Globus pallidus (tissue), 1 donor: Measurements from ENCODE around the gene PREX1.
"Not testable (repeated sequence)": the region's sequence is repeated elsewhere in the genome, so short reads cannot be mapped to it uniquely, and the experiment has no call there.

Experiments used
- DNase-seq: peaks from one replicate; pipeline ENCODE4 v3.0.0-alpha.2; 2015; ENCODE audit warnings: low spot score

Gene PREX1

GRCh38 chr20:48827855-48828733, at the start of gene PREX1:
PREX1 (minus strand) TSS chr20:48827999; CDS start chr20:48827860, 139 bp downstream.
- peak; percentile 86 for DNase-seq

GRCh38 chr20:48877304-48877703, 49.5 kb upstream of the PREX1 start:
- DNase-seq = peak; percentile 79

- DNase-seq = no peak
Observed at GRCh38 chr20:48875914-48876240, 48.1 kb upstream of the PREX1 start.

- DNase-seq = no peak
Observed at GRCh38 chr20:48875233-48875913, 47.6 kb upstream of the PREX1 start.

- not testable (repeated sequence) for DNase-seq
Observed at GRCh38 chr20:48869442-48869841, 41.6 kb upstream of the PREX1 start.

GRCh38 chr20:48866936-48867335, 39.1 kb upstream of the PREX1 start:
- DNase-seq = no peak

- no peak for DNase-seq
Observed at GRCh38 chr20:48864738-48865318, 37.0 kb upstream of the PREX1 start.

- no peak for DNase-seq
Observed at GRCh38 chr20:48864254-48864653, 36.5 kb upstream of the PREX1 start.

GRCh38 chr20:48862279-48862678, 34.5 kb upstream of the PREX1 start:
- no peak for DNase-seq

- no peak for DNase-seq
Observed at GRCh38 chr20:48861444-48861843, 33.6 kb upstream of the PREX1 start.

GRCh38 chr20:48858075-48858790, 30.4 kb upstream of the PREX1 start:
- DNase-seq = peak; percentile 19

GRCh38 chr20:48856130-48856529, 28.3 kb upstream of the PREX1 start:
- no peak for DNase-seq

- no peak for DNase-seq
Observed at GRCh38 chr20:48855046-48855445, 27.2 kb upstream of the PREX1 start.

- DNase-seq = no peak
Observed at GRCh38 chr20:48852609-48853008, 24.8 kb upstream of the PREX1 start.

GRCh38 chr20:48851579-48851978, 23.8 kb upstream of the PREX1 start:
- no peak for DNase-seq

- DNase-seq = no peak
Observed at GRCh38 chr20:48850977-48851299, 23.1 kb upstream of the PREX1 start.

- DNase-seq = no peak
Observed at GRCh38 chr20:48850257-48850976, 22.6 kb upstream of the PREX1 start.

- DNase-seq = no peak
Observed at GRCh38 chr20:48849779-48850178, 22.0 kb upstream of the PREX1 start.

GRCh38 chr20:48849299-48849698, 21.5 kb upstream of the PREX1 start:
- no peak for DNase-seq

- DNase-seq = no peak
Observed at GRCh38 chr20:48847498-48848205, 19.9 kb upstream of the PREX1 start.
